Measurements from ENCODE around the gene GATB.

The GATB gene

GRCh38 chr4:151729731-151730559, 30.9 kb downstream of the GATB start:
- no peak for ATAC-seq

DNA sequence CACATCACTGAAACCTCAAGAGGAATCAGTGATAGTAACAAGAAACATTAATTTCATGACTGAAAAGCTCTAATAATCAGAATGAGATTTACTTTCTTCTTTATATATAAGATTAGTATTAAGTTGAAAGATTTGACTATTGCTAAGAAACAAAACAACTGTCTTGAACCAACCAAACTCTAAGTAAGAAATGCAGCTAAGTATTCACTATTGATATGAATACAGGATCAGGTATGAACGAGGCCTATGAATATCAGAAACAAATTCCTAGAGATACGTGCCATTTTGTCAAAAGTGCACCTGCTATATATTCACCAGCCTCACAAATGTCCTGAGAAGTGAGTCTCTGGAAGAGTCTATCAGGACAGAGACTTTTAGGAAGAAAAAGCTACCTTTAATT, 32.1 kb downstream of the GATB start:
- no peak for ATAC-seq
- no peak for TF ChIP-seq TSHZ2 (CRISPR knock-in tag; IDR thresholded peaks at IDR 0.05)
- no peak for TF ChIP-seq ARNTL (CRISPR knock-in tag; IDR thresholded peaks at IDR 0.05; ENCODE audit: borderline replicate concordance, low read depth)
- TF ChIP-seq, protein P1, sequence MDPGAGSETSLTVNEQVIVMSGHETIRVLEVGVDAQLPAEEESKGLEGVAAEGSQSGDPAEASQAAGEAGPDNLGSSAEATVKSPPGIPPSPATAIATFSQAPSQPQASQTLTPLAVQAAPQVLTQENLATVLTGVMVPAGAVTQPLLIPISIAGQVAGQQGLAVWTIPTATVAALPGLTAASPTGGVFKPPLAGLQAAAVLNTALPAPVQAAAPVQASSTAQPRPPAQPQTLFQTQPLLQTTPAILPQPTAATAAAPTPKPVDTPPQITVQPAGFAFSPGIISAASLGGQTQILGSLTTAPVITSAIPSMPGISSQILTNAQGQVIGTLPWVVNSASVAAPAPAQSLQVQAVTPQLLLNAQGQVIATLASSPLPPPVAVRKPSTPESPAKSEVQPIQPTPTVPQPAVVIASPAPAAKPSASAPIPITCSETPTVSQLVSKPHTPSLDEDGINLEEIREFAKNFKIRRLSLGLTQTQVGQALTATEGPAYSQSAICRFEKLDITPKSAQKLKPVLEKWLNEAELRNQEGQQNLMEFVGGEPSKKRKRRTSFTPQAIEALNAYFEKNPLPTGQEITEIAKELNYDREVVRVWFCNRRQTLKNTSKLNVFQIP (CRISPR knock-in tag; IDR thresholded peaks at IDR 0.05; ENCODE audit: borderline replicate concordance, low read depth): no peak
- TF ChIP-seq ZNF70 (CRISPR knock-in tag; IDR thresholded peaks at IDR 0.05): no peak
- no peak for TF ChIP-seq GLIS3 (CRISPR knock-in tag; IDR thresholded peaks at IDR 0.05)
- TF ChIP-seq ZNF565 (CRISPR knock-in tag; conservative IDR thresholded peaks at IDR 0.05; ENCODE audit: low read depth): no peak
- no peak for TF ChIP-seq ISL1 (CRISPR knock-in tag; IDR thresholded peaks at IDR 0.05)
- no peak for TF ChIP-seq CREB5 (CRISPR knock-in tag; IDR thresholded peaks at IDR 0.05; ENCODE audit: low read depth)
- TF ChIP-seq ESRRG (CRISPR knock-in tag; IDR thresholded peaks at IDR 0.05): no peak
- no peak for TF ChIP-seq TCF4 (CRISPR knock-in tag; IDR thresholded peaks at IDR 0.05; ENCODE audit: borderline replicate concordance)
- TF ChIP-seq CSRNP3 (CRISPR knock-in tag; IDR thresholded peaks at IDR 0.05): no peak
- no peak for TF ChIP-seq ZFP3 (CRISPR knock-in tag; IDR thresholded peaks at IDR 0.05)
- TF ChIP-seq SNAI2 (CRISPR knock-in tag; IDR thresholded peaks at IDR 0.05): no peak
- TF ChIP-seq TOX (CRISPR knock-in tag; IDR thresholded peaks at IDR 0.05; ENCODE audit: borderline replicate concordance): no peak
- no peak for TF ChIP-seq PPARA (CRISPR knock-in tag; IDR thresholded peaks at IDR 0.05; ENCODE audit: borderline replicate concordance)
- no peak for TF ChIP-seq ZFP30 (CRISPR knock-in tag; IDR thresholded peaks at IDR 0.05)

More at GRCh38 chr4:151729731-151730559, 30.9 kb downstream of the GATB start:
- TF ChIP-seq TSHZ2 (CRISPR knock-in tag; IDR thresholded peaks at IDR 0.05) (no peak), ZNF70 (CRISPR knock-in tag; IDR thresholded peaks at IDR 0.05) (no peak), ZNF8 (CRISPR knock-in tag; IDR thresholded peaks at IDR 0.05) (no peak), RARB (CRISPR knock-in tag; IDR thresholded peaks at IDR 0.05) (no peak), ESRRG (CRISPR knock-in tag; IDR thresholded peaks at IDR 0.05) (no peak), OSR1 (CRISPR knock-in tag; IDR thresholded peaks at IDR 0.05) (no peak), ZNF565 (CRISPR knock-in tag; conservative IDR thresholded peaks at IDR 0.05; ENCODE audit: low read depth) (no peak), ISL1 (CRISPR knock-in tag; IDR thresholded peaks at IDR 0.05) (no peak), TCF4 (CRISPR knock-in tag; IDR thresholded peaks at IDR 0.05; ENCODE audit: borderline replicate concordance) (no peak), SNAI2 (CRISPR knock-in tag; IDR thresholded peaks at IDR 0.05) (no peak), PPARA (CRISPR knock-in tag; IDR thresholded peaks at IDR 0.05; ENCODE audit: borderline replicate concordance) (no peak), CSRNP3 (CRISPR knock-in tag; IDR thresholded peaks at IDR 0.05) (no peak)
